Measurements from ENCODE around the gene TOR1A. TPM values are rescaled to one million over a fixed set of nuclear protein-coding genes. Genes with fewer than 3 reads are reported as not detected.

Gene TOR1A
- total RNA-seq, 2 donors from 2014 or later, result 53.5 to 54.7 TPM

- H3K27me3 Mint-ChIP-seq, result no peaks in the 10 kb centered on the region
- DNase-seq (ENCODE audit: low spot score) (no peak), ATAC-seq (no peak)
- no peak overlapping the region for H3K27ac Mint-ChIP-seq
- peaks cover 28 to 29% of the 10 kb centered on the region in 2 donors for H3K4me1 Mint-ChIP-seq (ENCODE audit: low read depth in 2 of 2)
- H3K9me3 Mint-ChIP-seq, result no peaks in the 10 kb centered on the region
- no peak overlapping the region for H3K4me3 Mint-ChIP-seq
- H3K36me3 Mint-ChIP-seq, result no peaks in the 10 kb centered on the region
Observed at GRCh38 chr9:129840034-129840433, 16.1 kb upstream of the TOR1A start.

GRCh38 chr9:129839324-129840023 lies 15.5 kb upstream of the TOR1A start:
- H3K4me3 Mint-ChIP-seq, result no peak overlapping the region
- H3K36me3 Mint-ChIP-seq, result no peaks in the 10 kb centered on the region
- peak overlapping the region; percentile 55 to 78 for H3K27ac Mint-ChIP-seq
- DNase-seq (ENCODE audit: low spot score) (no peak), ATAC-seq (no peak)
- H3K4me1 Mint-ChIP-seq (ENCODE audit: low read depth in 2 of 2), result peaks cover 31 to 34% of the 10 kb centered on the region in 2 donors
- no peaks in the 10 kb centered on the region for H3K27me3 Mint-ChIP-seq
- no peaks in the 10 kb centered on the region for H3K9me3 Mint-ChIP-seq

- DNase-seq (ENCODE audit: low spot score) (no peak), ATAC-seq (no peak)
- Mint-ChIP-seq H3K9me3 (no peaks in the 10 kb centered on the region), H3K36me3 (no peaks in the 10 kb centered on the region), H3K27me3 (no peaks in the 10 kb centered on the region), H3K27ac (peak overlapping the region; percentile 55 to 78), H3K4me3 (no peak overlapping the region), H3K4me1 (ENCODE audit: low read depth in 2 of 2) (peaks cover 38 to 41% of the 10 kb centered on the region in 2 donors)
Observed at GRCh38 chr9:129838707-129839259, 14.8 kb upstream of the TOR1A start.

- ATAC-seq (no peak), DNase-seq (ENCODE audit: low spot score) (no peak)
- H3K4me3 Mint-ChIP-seq, result peak overlapping the region; percentile 95
- peaks cover 7% of the 10 kb centered on the region for H3K36me3 Mint-ChIP-seq
- H3K27me3 Mint-ChIP-seq, result no peaks in the 10 kb centered on the region
- peak overlapping the region; percentile 91 to 94 for H3K27ac Mint-ChIP-seq
- no peaks in the 10 kb centered on the region for H3K9me3 Mint-ChIP-seq
- peaks cover 44 to 48% of the 10 kb centered on the region in 2 donors for H3K4me1 Mint-ChIP-seq (ENCODE audit: low read depth in 2 of 2)
Observed at GRCh38 chr9:129836311-129837007, 12.5 kb upstream of the TOR1A start.

GRCh38 chr9:129835860-129836223 lies 11.9 kb upstream of the TOR1A start:
- H3K27ac Mint-ChIP-seq, result peak overlapping the region; percentile 91 to 94
- ATAC-seq, result no peak
- H3K27me3 Mint-ChIP-seq, result no peaks in the 10 kb centered on the region
- H3K36me3 Mint-ChIP-seq, result peaks cover 9% of the 10 kb centered on the region
- DNase-seq (ENCODE audit: low spot score), result no peak
- H3K4me3 Mint-ChIP-seq, result peak overlapping the region; percentile 95
- H3K9me3 Mint-ChIP-seq, result no peaks in the 10 kb centered on the region
- peaks cover 44 to 48% of the 10 kb centered on the region in 2 donors for H3K4me1 Mint-ChIP-seq (ENCODE audit: low read depth in 2 of 2)

GRCh38 chr9:129835128-129835859 lies 11.4 kb upstream of the TOR1A start, which contains the start of the genes C9orf78 and USP20:
C9orf78 (minus strand) TSS chr9:129835275; CDS start chr9:129835221, 54 bp downstream.
USP20 (plus strand) TSS chr9:129835458; CDS start chr9:129852556, 17,098 bp downstream.
- H3K36me3 Mint-ChIP-seq, result peaks cover 11% of the 10 kb centered on the region
- H3K27me3 Mint-ChIP-seq, result no peaks in the 10 kb centered on the region
- H3K9me3 Mint-ChIP-seq, result no peaks in the 10 kb centered on the region
- ATAC-seq, result peak; percentile 99 to 100
- peak within 1 kb of the TSS; percentile 91 to 94 for H3K27ac Mint-ChIP-seq
- peak; percentile 98 for DNase-seq (ENCODE audit: low spot score)
- peak within 1 kb of the TSS; percentile 95 for H3K4me3 Mint-ChIP-seq
- peaks cover 44 to 48% of the 10 kb centered on the region in 2 donors for H3K4me1 Mint-ChIP-seq (ENCODE audit: low read depth in 2 of 2)

- H3K27me3 Mint-ChIP-seq, result no peaks in the 10 kb centered on the region
- no peaks in the 10 kb centered on the region for H3K9me3 Mint-ChIP-seq
- H3K36me3 Mint-ChIP-seq, result peaks cover 11% of the 10 kb centered on the region
- peak overlapping the region; percentile 91 to 94 for H3K27ac Mint-ChIP-seq
- peak overlapping the region; percentile 95 for H3K4me3 Mint-ChIP-seq
- H3K4me1 Mint-ChIP-seq (ENCODE audit: low read depth in 2 of 2), result peaks cover 44 to 48% of the 10 kb centered on the region in 2 donors
- ATAC-seq (peak in 1 of 2 donors; percentile 32), DNase-seq (ENCODE audit: low spot score) (no peak)
Observed at GRCh38 chr9:129834489-129835127, 10.7 kb upstream of the TOR1A start.

GRCh38 chr9:129832982-129833381 lies 9.0 kb upstream of the TOR1A start:
- no peak for ATAC-seq
- peak overlapping the region; percentile 91 to 94 for H3K27ac Mint-ChIP-seq

GRCh38 chr9:129828969-129829368 lies 5.0 kb upstream of the TOR1A start:
- peak overlapping the region in 1 of 2 donors; percentile 18 for H3K27ac Mint-ChIP-seq
- DNase-seq (ENCODE audit: low spot score), result no peak

More at GRCh38 chr9:129832982-129833381, 9.0 kb upstream of the TOR1A start:
- no peak for DNase-seq (ENCODE audit: low spot score)
- Mint-ChIP-seq H3K27me3 (no peaks in the 10 kb centered on the region), H3K9me3 (no peaks in the 10 kb centered on the region), H3K4me1 (ENCODE audit: low read depth in 2 of 2) (peaks cover 34 to 37% of the 10 kb centered on the region in 2 donors), H3K36me3 (peaks cover 17% of the 10 kb centered on the region), H3K4me3 (peak overlapping the region; percentile 95)

GRCh38 chr9:129828051-129828450 lies 4.1 kb upstream of the TOR1A start:
- Mint-ChIP-seq H3K9me3 (no peaks in the 10 kb centered on the region), H3K27ac (peak overlapping the region in 1 of 2 donors; percentile 5), H3K4me3 (no peak overlapping the region), H3K4me1 (ENCODE audit: low read depth in 2 of 2) (peaks cover 2 to 3% of the 10 kb centered on the region in 2 donors), H3K27me3 (no peaks in the 10 kb centered on the region), H3K36me3 (peaks cover 11% of the 10 kb centered on the region)
- DNase-seq (ENCODE audit: low spot score) (no peak), ATAC-seq (no peak)

More at GRCh38 chr9:129828969-129829368, 5.0 kb upstream of the TOR1A start:
- ATAC-seq, result no peak
- no peaks in the 10 kb centered on the region for H3K27me3 Mint-ChIP-seq
- peaks cover 17% of the 10 kb centered on the region for H3K36me3 Mint-ChIP-seq
- no peak overlapping the region for H3K4me3 Mint-ChIP-seq
- peaks cover 9 to 11% of the 10 kb centered on the region in 2 donors for H3K4me1 Mint-ChIP-seq (ENCODE audit: low read depth in 2 of 2)
- H3K9me3 Mint-ChIP-seq, result no peaks in the 10 kb centered on the region

- no peaks in the 10 kb centered on the region for H3K9me3 Mint-ChIP-seq
- H3K4me1 Mint-ChIP-seq (ENCODE audit: low read depth in 2 of 2), result peaks cover 11 to 12% of the 10 kb centered on the region in 2 donors
- DNase-seq (ENCODE audit: low spot score), result no peak
- H3K36me3 Mint-ChIP-seq, result peaks cover 17% of the 10 kb centered on the region
- ATAC-seq, result no peak
- no peak overlapping the region for H3K27ac Mint-ChIP-seq
- H3K27me3 Mint-ChIP-seq, result no peaks in the 10 kb centered on the region
- no peak overlapping the region for H3K4me3 Mint-ChIP-seq
Observed at GRCh38 chr9:129826759-129827158, 2.8 kb upstream of the TOR1A start.

GRCh38 chr9:129826344-129826743 lies 2.4 kb upstream of the TOR1A start:
- Mint-ChIP-seq H3K4me3 (no peak overlapping the region), H3K27ac (no peak overlapping the region), H3K27me3 (no peaks in the 10 kb centered on the region), H3K9me3 (no peaks in the 10 kb centered on the region), H3K36me3 (peaks cover 17% of the 10 kb centered on the region), H3K4me1 (ENCODE audit: low read depth in 2 of 2) (peaks cover 11 to 12% of the 10 kb centered on the region in 2 donors)
- ATAC-seq, result no peak
- DNase-seq (ENCODE audit: low spot score), result no peak

GRCh38 chr9:129823542-129823934 lies 398 bp downstream of the TOR1A start:
- peak; percentile 52 to 57 for ATAC-seq
- DNase-seq (ENCODE audit: low spot score), result no peak
- Mint-ChIP-seq H3K36me3 (peaks cover 6% of the 10 kb centered on the region), H3K4me3 (peak overlapping the region; percentile 85), H3K9me3 (no peaks in the 10 kb centered on the region), H3K27ac (peak overlapping the region; percentile 60 to 89), H3K27me3 (no peaks in the 10 kb centered on the region), H3K4me1 (ENCODE audit: low read depth in 2 of 2) (peaks cover 11 to 17% of the 10 kb centered on the region in 2 donors)

Measured in natural killer cell treated with Interleukin-12 subunit alpha and Interleukin-12 subunit beta and Interleukin-15 and Interleukin-18, amount 100 ng/mL, for 72 hours (primary cell).